ENCODE measurements around the gene STON2. TPM values are rescaled to one million over a fixed set of nuclear protein-coding genes. Genes with fewer than 3 reads are reported as not detected.

STON2 gene
- polyA plus RNA-seq, 1 donor: 20.5 TPM

GRCh38 chr14:81418057-81418790, 18.1 kb upstream of the STON2 start:
- DNase-seq: no peak

DNA sequence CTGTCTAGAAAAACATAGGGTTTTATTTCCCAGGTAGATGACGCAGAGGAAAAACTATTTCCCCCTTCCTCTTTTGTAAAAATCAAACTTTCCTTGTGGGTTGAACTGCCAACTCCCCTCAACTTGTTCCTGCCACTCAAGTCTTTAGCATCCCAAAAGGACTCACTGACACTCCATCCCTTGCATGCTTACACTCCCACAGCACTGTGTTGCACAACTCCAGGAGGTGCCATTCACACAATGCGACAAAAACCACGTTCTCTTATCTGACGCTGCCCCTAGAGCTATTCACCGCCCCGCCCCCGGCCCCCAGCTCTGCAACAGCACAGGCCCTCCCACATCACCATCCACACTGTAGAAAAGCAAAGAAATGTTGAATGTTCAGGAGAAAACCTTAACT, 16.9 kb upstream of the STON2 start:
- DNase-seq: no peak

DNA sequence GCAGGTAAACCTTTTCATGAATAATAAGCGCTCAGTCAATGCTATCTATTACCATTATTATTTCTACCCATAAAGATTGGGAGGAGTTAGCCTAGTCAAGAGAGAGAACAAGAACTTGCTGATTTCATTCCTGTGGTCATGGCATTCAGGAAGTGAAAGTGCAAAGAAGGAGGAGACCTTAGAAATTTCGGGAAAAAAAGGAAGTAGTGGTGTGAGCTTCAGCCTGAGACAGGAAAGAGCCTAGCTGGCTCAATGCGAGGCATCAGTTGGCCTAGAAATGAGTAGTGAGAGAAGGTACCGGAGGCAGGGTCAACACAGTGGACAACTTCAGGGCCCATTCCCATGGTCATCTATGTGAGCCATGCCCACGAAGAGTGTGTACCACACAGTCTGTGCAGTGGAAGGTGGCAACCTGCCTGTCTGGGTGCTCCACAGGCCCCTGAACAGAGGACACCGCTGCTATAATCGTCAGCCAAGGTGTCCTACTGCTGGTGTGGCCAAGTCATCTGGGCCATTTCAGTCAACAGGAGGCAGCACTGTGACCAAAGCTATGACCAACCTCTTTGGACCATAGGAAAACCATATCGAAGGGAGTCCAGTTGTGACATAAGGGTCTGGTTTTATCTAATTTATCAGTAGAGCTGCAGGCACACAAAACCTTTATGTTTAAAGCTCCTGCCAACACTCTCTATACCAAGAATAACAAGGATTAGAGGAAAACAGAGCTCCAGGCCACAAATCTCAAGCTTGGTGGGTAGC, 16.2 kb upstream of the STON2 start:
- DNase-seq: no peak

- DNase-seq: no peak
Observed at GRCh38 chr14:81415781-81416180, 15.7 kb upstream of the STON2 start.

- no peak for DNase-seq
Observed at GRCh38 chr14:81414123-81414522, 14.0 kb upstream of the STON2 start.

- no peak for DNase-seq
Observed at GRCh38 chr14:81412779-81413178, 12.7 kb upstream of the STON2 start.

DNA sequence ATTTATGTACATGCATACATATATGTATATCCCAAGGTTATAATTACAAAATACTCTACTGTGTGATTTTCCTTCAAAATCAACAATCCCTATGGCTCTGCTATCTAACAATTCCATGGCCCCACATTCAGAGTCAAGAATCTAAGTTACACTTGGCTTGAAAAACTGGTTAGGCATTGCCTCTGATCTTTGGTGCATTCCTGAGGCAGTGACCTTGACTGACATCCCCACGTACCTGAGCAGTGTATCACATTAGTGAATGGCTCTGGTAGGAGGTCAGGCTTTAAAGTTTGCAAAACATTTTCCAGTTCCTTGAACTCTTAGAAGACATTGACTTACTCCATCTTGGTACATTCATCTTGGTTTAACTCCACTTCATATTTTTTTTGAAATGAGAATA, 8.5 kb upstream of the STON2 start:
- DNase-seq: no peak

GRCh38 chr14:81406863-81407262, 6.7 kb upstream of the STON2 start:
- DNase-seq: no peak

GRCh38 chr14:81402123-81402495, 2.0 kb upstream of the STON2 start:
- DNase-seq: no peak

DNA sequence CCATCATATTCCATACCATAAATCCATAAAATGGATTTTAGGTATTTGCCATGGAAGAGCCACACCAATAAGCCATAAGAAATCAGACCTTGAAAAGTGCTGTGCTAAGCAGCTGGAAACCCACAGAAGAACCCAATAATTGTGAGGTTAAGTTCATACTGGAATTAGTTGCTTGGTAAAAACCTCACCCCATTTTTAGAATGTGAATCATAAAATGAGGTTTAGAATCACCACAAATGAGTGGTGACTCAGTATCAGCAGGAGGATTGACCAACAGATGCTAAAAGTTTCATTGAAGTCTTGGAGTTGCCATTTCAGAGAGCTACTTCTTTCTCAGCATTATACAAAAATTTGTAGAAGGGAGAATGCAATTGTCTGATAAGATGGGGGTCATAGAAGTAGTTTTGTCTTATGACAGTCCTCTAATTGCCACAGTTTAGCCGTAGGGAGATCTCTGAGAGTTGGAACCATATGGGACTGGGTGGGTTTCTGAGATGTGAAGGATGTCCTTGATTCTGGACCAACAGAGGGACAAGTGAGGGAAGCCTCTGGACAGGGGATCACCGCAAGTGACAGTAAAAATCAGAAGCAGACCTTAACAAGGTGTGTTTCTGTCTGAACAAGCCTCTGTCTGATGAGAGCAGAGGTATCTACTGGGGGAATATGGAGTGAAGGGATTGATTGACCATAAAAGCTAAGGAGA, 1.4 kb upstream of the STON2 start:
- no peak for DNase-seq

DNA sequence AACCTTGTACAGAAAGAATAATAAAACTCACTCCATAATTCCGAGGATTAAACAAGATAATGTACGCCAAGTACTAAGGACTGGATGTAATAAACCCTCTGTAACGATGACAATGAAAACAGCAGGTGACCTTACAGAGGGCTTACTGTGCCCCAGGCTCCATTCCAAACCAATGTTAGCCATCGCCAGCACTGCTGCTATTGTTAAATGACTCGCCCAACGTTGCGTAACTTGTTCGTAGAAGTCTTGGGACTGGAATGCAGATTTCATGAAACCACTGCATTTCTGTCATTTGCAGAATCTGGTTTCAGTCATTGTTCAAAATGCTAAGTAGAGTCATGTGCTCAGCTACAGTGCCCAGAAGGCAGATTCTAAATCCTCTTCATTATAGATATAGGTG, 728 bp upstream of the STON2 start:
- DNase-seq: no peak

GRCh38 chr14:81398196-81398891, 1.8 kb downstream of the STON2 start:
- DNase-seq: no peak

- no peak for DNase-seq
Observed at GRCh38 chr14:81396113-81396512, 4.0 kb downstream of the STON2 start.

- DNase-seq: no peak
Observed at GRCh38 chr14:81394739-81395138, 5.4 kb downstream of the STON2 start.

DNA sequence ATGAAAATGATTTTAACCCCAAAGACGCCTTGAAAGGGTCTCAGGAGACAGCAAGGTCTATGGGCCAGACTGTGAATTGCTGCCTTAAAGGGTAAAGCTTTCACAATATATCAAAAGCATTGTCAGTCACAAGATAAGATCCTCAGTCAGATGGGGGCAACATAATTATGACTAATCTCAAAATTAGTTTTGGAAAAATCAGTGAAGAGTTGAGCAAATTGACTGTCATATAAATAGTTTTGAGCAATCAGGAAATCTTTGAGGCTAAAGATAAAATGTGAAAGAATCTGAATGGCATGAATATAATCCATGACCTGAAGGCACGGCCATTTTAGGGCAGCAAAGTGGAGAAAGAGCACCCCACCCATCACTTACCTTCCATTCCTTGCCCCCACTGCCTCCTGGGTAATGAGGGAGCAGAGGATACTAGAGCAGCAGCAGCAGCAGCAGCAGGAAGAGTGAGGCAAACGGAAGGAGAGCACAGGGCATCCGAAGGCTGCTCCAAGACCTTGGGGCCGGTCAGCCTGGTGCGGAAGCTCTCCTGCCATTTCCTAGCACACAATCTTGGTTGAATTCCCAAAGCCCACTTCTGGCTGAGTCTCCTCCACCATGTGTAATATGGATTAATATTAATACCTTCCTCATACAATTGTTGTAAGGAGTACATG, 7.0 kb downstream of the STON2 start:
- DNase-seq: no peak

DNA sequence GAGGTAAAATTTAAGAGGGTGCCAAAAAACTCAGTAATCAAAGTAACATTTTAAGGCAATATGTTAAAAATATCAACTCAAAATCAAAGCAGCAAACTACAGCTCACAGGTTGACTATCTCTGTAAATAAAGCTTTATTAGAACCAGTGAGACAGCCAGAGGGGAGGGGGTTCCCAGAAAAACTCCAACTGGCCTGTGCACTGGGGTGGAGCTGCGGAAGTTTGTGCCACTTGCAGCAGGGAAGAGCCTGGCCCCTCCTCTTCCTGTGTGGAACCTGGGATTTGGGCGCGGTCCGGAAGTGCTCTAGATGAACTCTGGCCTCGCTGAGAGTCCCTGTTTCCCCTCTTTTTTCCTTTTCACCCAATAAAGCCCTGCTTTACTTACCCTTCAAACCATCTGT, 8.1 kb downstream of the STON2 start:
- DNase-seq: no peak

- no peak for DNase-seq
Observed at GRCh38 chr14:81390696-81391095, 9.4 kb downstream of the STON2 start.

- DNase-seq: no peak
Observed at GRCh38 chr14:81388336-81388735, 11.8 kb downstream of the STON2 start.

DNA sequence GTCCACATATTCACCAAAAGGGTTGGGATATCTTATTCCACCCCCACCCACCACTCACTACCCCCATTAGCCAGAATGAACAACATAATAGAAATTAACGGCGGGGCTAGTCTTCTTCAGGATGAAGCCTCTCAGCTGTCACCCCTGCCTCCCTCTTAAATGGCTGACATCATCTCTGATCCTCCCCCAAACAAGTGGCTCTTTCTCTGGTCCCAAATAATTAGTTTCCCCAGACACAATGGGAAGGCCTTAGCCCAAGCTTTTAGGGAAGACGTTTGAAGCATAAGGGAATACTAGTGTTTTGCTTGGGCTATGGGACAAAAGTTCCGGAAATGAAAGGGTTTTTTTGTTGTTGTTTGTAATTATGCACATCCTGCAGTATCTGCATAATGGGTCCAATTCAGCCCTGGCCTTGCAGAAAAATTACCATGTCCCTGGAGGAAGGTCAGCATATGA, 13.8 kb downstream of the STON2 start:
- DNase-seq: no peak

- DNase-seq: no peak
Observed at GRCh38 chr14:81385886-81386285, 14.2 kb downstream of the STON2 start.

GRCh38 chr14:81385419-81385818, 14.7 kb downstream of the STON2 start:
- DNase-seq: no peak

DNA sequence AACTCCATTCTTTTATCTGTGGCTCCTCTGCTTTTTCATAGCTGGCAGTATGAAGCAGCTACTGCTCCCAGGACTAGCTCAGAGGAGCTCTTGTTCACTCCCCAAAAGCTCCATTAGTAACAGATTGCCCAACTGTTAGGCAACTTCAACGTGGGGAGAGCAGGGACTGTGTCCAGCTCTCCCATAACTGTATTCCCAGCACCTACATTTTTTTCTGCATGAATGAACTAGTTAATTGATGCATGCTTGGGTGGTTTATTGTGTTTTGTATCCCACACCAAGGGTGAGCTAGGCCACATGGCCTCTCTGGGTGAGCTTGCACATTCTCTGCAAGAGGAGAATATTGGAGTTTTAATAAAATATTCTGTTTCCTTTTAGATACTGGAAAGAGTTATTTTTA, 15.2 kb downstream of the STON2 start:
- no peak for DNase-seq

All from hindlimb muscle (tissue), 1 donor.